HG03432 (cell line): Measurements from ENCODE around the gene CALD1.

Experiments
- ATAC-seq: cut with Tn5 transposase; IDR thresholded peaks from one replicate; pipeline ENCODE4 v1.9.1; 2021; ENCODE audit warnings: mild to moderate bottlenecking, moderate library complexity; ENCODE audit not compliant: unreplicated experiment

CALD1 gene

DNA sequence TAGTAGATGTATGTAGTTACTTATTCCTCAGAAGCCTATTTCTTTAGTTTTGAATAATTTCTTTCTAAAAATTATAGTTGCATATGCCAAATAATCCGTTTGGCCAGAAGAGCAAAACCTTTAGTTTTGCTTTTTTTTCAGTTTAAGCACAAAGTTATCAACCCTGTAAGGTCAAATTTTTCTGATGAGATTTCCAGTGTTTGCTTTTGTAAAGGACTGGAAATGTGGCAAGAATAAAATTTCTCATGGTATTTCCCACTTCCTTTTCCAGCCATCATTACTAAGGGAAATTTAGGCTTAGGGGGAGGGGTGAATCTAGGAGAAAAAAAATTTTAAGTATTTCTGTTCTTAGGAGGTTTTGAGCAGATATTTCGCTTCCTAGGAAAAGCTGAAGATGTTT is 7.6 kb downstream of the CALD1 start:
- no peak for ATAC-seq

DNA sequence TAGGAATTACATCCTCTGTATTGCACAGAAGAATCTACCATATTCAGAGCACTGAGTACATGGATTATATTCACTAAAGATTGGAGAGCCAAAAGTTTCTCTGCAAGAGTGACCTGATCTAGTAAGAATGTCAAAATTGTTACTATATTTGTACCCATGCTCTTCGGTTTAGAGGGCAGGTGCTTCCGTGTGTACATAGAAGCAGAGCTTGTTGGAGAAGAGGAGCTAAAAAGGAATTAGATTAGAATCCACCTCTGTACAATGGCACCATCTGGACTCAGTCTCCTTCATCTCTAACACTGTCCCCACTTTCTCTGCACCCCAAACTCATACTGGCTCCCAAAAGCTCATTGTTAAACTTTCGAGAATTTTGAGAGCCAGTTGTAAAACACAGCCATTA is 8.3 kb downstream of the CALD1 start:
- no peak for ATAC-seq

DNA sequence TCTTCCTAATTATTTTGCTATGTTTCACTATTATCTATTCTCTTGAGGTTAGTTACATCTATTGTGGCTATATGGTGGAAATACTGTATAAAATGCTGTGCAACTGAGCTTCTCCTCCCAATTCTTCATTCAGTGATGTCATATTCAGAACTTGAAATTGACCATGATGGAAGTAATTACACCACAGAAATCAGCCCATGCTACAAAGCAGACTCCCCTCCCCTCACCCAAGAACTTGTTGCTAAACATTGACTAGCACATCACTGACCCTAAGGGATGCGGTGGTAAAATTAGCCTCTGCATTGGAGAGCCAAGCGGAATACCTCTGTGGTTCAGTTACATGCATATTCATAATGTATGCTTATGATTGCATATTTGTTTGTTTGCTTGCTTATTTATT is 8.8 kb downstream of the CALD1 start:
- no peak for ATAC-seq

DNA sequence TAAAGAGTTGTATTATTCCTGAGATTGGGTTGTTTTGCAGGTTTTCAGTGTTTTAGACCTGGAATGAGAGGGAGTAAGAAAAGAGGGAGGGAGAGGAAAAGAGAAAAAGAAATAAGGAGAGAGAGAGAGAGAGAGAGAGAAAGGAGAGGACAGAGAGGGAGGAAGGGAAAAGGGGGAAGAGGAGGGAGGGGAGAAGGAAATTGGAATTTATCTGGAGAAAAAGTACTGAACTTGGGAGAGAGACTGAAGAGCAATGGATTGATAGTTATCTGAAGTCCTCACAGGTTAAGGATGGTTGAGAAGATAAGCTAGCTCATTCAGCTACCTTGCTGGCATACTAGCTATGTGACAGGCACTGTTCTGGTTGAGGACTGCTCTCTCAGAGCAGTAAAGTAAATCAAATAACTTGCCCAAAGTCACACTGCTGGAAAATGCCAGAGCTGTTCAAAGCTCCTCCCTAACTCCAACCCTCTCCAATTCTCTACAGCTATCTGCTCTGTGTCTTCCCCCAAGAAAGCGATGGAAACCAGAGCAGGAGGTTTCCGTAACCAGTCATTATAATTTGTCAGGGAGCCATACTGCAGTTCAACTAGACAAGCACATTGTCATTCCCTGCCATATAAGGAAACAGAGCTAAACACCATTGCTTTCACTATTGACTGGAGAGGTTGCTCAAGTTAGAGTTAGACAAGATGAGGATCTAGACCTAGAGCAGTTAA is 10.7 kb downstream of the CALD1 start:
- ATAC-seq, result no peak

DNA sequence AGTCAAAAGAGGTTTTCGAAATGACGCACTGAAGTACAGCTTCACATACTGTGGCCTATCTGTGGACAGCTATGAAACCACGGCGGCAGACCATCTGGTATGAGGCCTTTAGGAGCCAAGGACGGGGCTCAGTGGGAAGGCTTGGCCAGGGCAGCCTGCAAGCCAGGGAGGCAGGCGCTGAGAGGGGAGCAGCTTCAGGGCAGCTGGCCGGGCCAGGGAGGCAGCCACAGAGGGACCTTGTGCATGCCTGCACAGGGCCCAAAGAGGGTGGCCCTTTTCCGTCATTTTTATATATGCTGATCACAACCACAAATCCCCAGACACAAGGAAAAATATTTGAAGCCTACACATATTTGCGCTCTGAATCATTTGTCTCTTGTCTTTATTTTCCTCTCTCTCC is 13.5 kb downstream of the CALD1 start:
- no peak for ATAC-seq

DNA sequence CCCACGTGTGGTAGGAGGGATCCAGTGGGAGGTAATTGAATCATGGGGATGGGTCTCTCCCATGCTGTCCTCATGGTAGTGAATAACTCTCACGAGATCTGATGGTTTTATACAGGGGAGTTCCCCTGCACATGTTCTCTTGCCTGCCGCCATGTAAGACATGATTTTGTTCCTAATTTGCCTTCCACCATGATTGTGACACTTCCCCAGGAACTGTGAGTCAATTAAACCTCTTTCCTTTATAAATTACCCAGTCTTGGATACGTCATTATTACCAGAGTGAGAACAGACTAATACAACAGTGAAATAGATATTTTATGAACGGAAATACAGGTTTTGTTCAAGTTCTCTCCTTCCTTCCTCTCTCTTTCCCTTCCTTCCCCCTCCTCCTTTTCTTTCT is 15.8 kb downstream of the CALD1 start:
- no peak for ATAC-seq

DNA sequence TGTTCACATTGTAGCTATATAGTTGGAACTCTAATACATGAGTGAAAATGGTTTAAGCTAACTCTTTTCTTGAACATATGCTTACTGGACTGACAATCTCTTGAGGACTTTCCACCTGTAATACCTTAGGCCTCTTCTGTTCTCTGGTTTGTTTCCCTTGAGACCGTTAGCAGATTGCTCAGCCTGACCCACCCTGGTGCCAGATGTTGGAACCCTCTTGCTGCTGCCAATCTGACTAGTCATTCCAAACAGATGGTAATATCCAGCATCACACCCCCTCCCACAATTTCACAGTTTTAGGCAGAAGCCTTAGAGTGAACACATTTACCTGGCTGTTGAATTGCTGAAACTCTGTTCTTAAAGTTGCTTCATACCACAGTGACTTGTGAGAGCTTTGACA is 18.7 kb downstream of the CALD1 start:
- no peak for ATAC-seq

DNA sequence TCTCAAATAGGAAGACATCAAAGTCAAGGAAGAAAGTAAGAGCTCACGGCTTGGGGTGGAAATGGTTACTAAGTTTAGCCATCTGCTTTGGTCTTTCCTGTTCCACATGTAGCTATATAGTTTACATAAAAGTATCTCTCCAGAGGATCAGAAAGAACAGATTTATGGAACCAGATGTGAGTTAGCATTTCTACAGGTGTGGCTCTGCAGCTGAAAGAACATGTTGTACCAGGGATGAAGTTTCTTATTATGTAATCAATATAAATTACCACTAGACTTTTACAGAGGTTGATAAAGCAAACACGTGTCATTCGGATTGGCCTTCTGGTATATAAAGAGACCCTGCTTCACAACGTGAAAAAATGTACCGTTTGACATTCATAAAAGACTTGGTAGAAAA is 19.9 kb downstream of the CALD1 start:
- no peak for ATAC-seq

DNA sequence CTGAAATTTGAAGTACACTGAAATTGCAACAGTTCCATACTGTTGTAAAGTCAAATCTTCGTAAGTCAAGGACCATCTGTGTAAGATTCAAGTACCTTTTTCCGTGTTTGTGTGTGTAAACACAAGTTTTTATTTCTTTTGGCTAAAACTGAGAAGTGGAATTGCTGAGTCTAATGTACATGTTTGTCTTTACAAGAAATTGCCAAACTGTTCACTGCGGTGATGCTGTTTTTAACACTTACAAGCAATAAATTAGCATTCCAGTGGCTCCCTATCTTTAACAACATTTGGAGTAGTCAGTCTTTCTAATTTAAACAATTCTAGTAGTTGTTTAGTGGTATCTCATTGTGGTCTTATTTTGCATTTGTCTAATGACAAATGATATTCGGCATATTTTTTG is 23.3 kb downstream of the CALD1 start:
- ATAC-seq, result no peak

DNA sequence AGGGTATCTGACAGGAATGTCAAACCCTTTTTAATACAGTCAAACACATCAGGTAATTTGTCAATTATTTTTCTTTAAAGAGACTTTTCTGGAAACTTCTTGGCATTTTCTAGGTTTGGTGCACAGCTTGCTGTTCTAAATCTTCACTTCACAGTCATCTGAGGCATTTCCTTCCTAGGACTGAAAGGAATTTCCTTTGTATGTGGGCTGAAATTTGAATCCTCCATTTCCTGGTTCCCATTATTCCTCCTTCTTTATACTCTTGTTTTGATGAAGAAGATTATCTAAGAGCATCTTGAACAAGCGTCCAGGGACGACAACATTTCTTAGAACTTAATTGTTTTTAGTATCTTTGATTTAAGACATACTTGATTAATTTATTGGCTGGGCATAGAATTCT is 24.9 kb downstream of the CALD1 start:
- no peak for ATAC-seq

DNA sequence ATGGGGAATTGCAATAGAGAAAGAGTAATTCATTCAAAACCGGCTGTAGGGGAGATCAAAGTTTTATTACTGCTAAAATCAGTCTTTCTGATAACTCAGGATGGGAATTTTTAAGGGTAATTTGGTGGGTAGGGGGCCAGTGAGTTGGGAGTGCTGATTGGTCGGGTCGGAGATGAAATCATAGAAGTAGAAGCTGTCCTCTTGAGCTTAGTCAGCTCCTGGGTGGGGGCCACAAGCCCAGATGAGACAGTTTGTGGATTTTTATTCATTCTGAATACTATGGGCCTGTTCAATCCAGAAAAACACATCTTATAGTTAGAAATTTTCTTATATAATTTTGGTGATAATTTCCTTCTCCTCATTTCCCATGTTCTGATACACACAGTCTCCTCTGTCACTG is 25.4 kb downstream of the CALD1 start:
- no peak for ATAC-seq

DNA sequence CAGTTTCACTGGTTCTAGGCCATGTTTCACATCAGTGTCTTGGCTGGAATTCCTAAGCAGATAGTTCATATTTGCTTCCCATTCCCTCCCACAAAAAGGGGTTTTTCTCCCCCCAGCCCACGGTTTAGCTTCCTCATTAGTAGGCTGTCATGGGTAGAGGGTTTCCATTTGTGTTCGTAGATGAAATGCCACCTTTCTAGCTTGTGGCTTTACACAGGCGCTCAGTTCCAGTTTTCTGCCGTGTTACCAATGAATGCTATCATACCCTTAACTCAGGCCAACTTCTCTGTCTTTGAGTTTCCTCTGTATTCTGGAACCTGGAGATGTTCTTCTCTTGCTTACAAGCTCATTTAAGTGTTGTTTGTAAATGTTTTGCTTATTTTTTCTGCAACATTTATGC is 26.8 kb downstream of the CALD1 start:
- ATAC-seq, result no peak

DNA sequence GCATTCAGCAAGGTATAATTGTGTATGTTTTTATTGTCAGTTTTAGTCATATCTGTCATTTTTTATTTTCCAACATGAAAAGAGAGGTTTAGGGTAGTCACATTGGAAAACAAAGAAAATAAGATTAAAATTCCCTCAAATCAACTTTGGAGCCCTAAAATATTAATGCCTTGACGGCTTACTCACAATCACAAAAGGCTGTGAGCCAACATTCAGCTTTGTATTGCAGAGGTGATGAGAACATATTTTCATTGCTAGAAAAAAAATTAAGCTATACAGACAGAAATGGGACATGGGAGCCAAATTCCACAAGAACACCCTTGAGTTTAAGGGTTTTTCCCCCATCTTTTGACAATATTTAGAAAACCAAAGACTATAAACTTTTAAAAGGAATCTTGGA is 30.2 kb downstream of the CALD1 start:
- ATAC-seq, result no peak

DNA sequence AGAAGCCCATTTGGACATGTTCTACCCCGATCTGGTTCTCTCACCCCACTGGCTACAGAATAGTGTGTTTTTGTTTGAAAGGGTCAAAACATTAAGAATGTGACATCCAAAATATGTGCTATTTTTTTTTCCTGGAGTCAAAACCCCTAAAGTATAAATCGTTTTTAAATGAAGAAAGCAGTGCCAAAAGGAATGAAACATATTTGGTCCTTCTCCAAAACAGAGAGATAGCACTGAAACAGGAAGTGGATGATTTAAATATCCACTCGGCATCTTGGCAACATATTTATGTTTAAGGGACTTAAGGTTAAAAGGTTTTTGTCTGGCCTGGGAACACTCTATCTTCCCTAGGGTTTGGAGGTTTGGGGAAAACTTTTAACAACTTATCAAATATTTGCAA is 32.3 kb downstream of the CALD1 start:
- ATAC-seq, result no peak

DNA sequence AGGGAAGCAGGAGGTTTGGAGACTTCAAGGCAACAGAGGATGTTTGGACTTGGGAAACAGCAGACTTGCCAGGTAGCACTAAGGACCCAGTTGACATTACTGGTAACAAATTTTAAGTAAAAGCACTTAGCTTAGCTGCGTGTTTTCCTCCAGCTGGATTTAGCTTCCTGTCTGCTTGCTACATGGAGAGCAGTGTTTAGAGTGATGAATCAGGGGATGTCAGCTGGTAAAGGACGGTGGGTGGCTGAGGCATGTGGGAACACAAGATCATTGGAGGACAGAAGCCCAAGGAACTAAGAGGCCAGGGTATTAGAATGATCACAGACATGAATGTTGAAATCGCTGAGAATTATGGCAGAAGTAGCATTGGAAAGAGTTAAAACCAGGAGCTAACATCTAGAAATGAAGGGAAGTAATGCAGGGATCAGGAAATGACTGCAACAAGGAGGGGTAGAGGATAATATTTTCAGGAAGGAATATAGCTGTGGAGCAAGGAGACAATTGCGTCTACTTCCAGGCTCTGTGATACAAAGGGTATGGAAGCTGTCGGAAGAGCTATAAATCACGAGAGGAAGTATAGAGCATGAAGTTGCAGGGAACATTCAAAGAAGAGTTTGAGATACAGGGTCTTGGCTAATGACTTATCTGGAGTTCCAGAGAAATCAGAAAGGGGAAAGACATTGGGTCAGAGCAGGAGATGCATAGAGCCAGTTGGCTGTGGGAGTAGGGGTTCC is 34.4 kb downstream of the CALD1 start:
- ATAC-seq, result no peak

DNA sequence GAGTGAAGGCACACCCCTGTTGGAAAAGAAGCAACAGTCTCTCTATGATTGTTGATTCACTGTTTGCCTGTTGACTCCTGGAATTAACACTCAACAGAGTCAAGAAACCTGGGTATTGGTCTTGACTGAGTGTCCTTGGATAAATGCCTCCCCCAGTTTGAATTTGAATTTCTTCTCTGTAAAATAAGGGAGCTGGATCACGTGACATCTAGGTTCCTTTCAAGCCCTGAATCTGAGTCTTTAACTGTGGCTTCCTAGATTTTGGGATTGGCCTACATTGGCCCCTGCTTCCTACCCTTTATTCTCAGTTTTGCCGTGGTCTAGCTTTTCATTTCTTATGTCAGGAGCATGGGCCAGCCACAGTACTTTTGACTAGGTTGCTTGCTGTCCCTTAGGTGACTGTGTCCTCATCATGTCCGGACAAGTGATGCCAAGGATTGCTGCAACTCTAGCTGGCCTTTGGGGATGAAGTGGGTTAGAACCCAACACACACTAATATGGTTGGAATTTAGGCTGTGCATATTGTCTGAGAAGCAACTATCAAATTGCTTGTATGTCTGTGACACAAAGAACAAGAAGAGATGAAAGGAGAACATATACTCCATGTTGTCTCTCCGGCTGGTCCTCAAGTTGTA is 35.4 kb downstream of the CALD1 start:
- ATAC-seq, result no peak

DNA sequence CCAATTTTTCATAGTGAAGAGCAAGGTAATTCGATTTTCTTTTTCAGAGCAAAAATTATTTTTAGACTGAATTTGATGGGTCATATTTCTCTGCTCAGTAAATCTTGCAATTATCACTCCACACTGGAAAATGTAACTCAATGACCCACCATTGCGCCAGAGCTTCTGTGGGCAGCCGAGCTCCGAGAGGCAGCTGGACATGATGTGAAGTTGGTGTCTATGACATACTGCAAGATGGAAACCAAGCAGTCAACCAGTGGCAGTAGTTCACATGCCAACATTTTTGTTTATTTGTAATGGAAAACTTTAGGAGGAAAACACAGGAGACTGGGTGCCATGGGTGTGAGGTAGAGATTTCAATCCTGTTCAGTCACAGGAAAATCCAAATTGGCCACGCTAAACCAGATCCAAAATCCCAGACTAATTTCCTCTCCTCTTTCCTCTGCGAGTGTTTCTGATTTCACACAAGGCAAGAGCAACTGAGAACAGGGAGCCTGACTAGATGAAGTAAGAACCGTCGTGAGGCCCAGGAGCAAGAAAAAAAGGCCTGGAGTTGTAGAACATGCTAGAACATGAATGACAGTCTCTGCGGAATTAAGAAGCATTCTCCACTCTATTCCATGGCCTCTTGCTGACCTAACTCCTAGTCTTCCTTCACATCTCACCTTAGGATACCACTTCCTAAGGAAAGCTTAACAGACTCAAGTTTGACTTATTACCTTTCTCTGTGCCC is 39.3 kb downstream of the CALD1 start:
- no peak for ATAC-seq

DNA sequence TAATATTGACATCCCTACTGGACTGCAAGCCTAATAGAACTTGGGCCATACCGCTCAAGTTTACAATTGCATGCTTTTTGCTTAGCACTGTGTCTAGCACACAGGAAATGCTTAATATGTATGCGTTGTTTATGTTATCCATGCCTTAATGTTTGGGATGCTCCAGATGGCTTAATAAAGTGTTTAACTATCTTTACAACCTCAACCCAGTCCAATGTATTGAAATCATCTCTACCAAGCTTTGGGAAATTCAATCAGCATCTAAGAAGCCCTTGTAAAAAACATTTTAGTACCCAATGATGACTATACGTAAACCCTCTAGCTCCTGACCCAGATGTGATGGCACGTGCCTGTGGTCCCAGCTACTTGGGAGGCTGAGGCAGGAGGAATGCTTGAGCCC is 40.0 kb downstream of the CALD1 start:
- ATAC-seq, result no peak

DNA sequence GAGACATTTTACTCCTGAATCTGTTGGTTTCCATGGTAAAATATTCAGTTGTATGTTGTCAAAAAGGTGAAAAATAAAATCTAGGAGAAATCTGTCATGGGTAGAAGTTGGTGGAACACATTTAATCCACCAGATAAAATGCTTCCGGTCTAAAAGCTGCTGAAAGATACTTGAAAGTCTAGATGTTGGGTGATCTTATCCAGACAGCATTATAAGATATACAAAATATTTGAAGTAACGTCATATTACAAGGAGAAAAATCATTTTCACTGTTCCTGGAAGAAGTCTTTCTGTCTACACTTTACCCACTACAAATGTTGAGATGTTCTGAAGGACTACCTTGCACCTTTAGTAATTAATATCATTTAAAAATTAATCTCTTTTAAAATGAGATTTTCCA is 40.9 kb downstream of the CALD1 start:
- ATAC-seq, result no peak

DNA sequence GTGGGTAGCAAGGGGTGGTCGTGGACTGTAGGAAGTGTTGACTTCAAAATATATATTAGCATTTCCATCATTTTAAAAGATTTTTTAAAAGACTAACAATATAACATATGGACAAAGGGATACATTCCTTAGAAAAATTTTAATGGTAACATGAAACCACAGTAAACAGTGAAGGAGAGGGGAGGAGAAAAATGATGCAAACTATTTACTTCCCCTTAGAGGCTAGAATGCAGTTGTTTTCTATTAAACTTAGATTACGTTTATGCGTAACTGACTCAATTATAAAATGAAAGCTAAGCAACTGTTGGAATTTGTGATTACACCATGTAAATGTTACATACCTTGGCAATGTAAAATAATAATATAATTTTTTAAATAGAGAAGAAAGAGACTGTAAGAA is 41.3 kb downstream of the CALD1 start:
- no peak for ATAC-seq

DNA sequence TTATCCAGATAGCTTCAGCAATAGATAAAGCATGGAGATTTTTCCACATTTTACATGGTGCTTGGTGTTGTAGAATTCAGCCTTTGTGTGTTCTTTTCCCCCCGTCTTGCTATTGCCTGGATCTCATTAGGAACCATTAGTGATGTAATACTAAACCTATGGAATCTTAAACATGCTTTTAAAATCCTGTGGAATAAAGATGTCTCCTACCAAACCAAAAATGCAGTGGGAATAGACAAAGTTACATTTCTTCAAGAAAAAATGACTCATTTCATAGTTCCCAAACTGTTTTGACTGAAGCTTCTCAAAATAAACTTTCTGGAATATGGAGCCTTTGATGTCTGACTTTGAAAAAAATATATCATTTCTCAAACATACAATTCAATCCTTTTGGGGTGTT is 44.0 kb downstream of the CALD1 start:
- ATAC-seq, result no peak

DNA sequence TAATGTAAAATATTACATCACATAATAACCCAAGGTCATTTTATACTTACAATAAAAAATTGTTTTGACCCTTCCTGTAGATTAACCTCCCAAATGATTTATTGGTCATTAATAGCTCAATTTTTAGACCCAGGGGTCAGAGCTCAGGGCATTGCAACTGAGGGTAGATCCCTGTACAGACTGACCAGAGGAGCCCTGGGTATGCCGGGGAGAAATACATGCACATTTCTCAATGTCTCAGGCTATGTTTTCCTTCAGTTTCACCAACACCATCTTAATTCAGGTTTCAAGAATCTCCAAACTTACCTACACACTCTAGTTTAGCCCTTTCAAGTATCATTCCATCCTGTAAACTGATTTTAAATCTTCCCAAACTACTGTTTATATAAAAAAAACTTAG is 46.2 kb downstream of the CALD1 start:
- no peak for ATAC-seq
